GM10266 (cell line): ENCODE data around the gene UMOD.

Source experiments
- DNase-seq: peaks from one replicate; pipeline ENCODE4 v3.0.0; 2012; ENCODE audit errors: extremely low spot score
- CTCF ChIP-seq: IDR thresholded peaks from 2 replicates; pipeline ENCODE4 v1.5.1; 2012; ENCODE audit warnings: mild to moderate bottlenecking, low read depth; ENCODE audit not compliant: control insufficient read depth, insufficient read depth; ENCODE audit errors: missing control alignments

The UMOD gene

GRCh38 chr16:20301840-20302239, 50.7 kb downstream of the UMOD start:
- no peak for TF ChIP-seq CTCF
- DNase-seq = no peak

- peak; percentile 84 for TF ChIP-seq CTCF
- DNase-seq = peak; percentile 61
These were observed 52.0 kb downstream of the UMOD start for GRCh38 chr16:20300312-20301097.

GRCh38 chr16:20298452-20298851, 54.1 kb downstream of the UMOD start:
- no peak for TF ChIP-seq CTCF
- DNase-seq = no peak

- DNase-seq = no peak
These were observed 61.0 kb downstream of the UMOD start for GRCh38 chr16:20291208-20292206.

GRCh38 chr16:20289571-20289970, 62.9 kb downstream of the UMOD start:
- TF ChIP-seq CTCF = no peak
- DNase-seq = no peak

More at GRCh38 chr16:20291208-20292206, 61.0 kb downstream of the UMOD start:
- TF ChIP-seq CTCF = no peak

GRCh38 chr16:20285993-20286499, 66.5 kb downstream of the UMOD start:
- DNase-seq = no peak
- TF ChIP-seq CTCF = no peak
